HEK293T (cell line): Measurements from ENCODE around the gene TMEM221.

Source experiments
- BHLHE40 ChIP-seq: fragments of 450-650 bp; IDR thresholded peaks from 2 replicates; pipeline ENCODE4 v1.6.1; 2016; ENCODE audit warnings: mild to moderate bottlenecking, moderate library complexity, borderline replicate concordance
- CTBP1 ChIP-seq: fragments of 450-650 bp; IDR thresholded peaks from 2 replicates; pipeline ENCODE4 v1.6.1; 2016; ENCODE audit warnings: borderline replicate concordance
- ELF4 ChIP-seq: fragments of 450-650 bp; IDR thresholded peaks from 2 replicates; pipeline ENCODE4 v1.6.1; 2017; ENCODE audit warnings: antibody characterized with exemption
- FOXM1 ChIP-seq: fragments of 450-650 bp; IDR thresholded peaks from 2 replicates; pipeline ENCODE4 v1.6.1; 2017; ENCODE audit warnings: mild to moderate bottlenecking, borderline replicate concordance
- HDGF ChIP-seq: fragments of 450-650 bp; IDR thresholded peaks from 2 replicates; pipeline ENCODE4 v1.6.1; 2017; ENCODE audit warnings: antibody characterized with exemption, borderline replicate concordance
- NFRKB ChIP-seq: fragments of 450-650 bp; IDR thresholded peaks from 2 replicates; pipeline ENCODE4 v1.6.1; 2016; ENCODE audit warnings: mild to moderate bottlenecking, moderate library complexity
- SP1 ChIP-seq: fragments of 450-650 bp; IDR thresholded peaks from 2 replicates; pipeline ENCODE4 v1.6.1; 2017
- SUZ12 ChIP-seq: fragments of 450-650 bp; IDR thresholded peaks from 2 replicates; pipeline ENCODE4 v1.6.1; 2016; ENCODE audit warnings: mild to moderate bottlenecking
- TARDBP ChIP-seq: fragments of 450-650 bp; IDR thresholded peaks from 2 replicates; pipeline ENCODE4 v1.6.1; 2016

DNA sequence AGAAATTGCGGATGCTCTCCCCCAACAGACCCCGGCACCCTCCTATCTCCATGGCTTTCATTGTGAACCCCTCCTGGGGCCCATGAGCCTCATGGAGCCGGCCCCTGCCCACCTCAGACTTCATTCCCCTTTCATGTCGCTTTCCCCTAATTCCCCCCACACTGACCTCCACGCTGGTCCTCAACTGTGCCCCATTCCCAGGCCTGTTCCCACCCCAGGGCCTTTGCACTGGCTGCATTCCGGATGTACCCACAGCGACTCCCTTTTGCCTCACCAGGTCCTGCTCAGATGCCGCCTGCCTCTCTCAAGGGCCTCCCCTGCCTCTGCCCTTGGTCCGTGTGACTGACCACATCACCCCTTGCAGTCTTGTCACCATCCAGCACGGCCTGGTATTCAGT, 35.1 kb upstream of the TMEM221 start:
- TF ChIP-seq NFRKB (no peak), CTBP1 (no peak), FOXM1 (no peak), SP1 (no peak), TARDBP (no peak), SUZ12 (no peak), ELF4 (no peak), HDGF (no peak), BHLHE40 (no peak)
